HG03565 (cell line): Measurements from ENCODE around the gene BSG.
A peak's percentile ranks its signal among the peaks of the same experiment; 100 is the strongest.

ENCODE experiments used
- ATAC-seq: cut with Tn5 transposase; IDR thresholded peaks from one replicate; pipeline ENCODE4 v1.9.1; 2021; ENCODE audit warnings: mild to moderate bottlenecking, moderate library complexity; ENCODE audit not compliant: unreplicated experiment

Gene BSG

GRCh38 chr19:570937-571565 is 1.3 kb upstream of the BSG start:
- no peak for ATAC-seq

- peak; percentile 2 for ATAC-seq
Measured at GRCh38 chr19:571566-571974, 826 bp upstream of the BSG start.

DNA sequence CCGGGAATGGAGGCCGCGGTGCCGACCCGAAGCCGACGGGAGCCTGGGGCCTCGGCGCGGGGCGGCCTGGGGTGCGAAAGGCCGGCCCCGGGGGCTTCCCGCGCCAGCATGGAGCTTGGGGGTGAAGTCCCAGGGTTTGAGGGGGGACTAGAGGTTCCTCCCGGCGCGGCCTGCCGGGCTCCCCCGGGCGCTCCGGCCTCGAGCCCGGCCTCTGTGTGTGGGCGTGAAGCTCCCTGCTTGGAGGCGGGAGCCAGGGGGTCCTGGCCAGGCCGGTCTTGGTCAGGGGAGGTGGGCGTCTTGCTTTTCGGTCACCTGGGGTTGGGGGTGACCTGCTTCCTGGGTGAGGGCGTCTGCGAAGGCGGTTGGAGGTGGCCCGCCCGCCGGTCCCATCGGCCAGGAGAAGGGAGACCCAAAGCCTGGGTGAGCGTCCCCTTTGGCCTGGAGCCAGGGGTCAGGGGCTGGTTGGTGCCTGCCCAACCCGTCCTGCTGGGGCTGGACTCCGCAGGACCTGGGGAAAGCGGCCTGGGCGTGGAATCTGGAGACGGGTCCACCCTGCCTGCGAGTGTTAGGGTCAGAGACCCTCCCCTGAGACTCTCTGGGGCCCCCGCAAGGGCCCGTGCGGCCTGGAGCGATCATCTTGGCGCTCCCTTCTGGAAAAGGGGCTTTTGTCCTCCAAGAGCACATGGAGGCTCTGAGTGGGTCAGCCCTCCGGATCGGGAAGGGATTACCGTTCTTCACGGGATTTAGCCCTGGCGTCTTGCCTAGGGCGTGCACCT is 535 bp downstream of the BSG start:
- ATAC-seq = no peak

GRCh38 chr19:573519-573825 is 1.1 kb downstream of the BSG start:
- no peak for ATAC-seq

DNA sequence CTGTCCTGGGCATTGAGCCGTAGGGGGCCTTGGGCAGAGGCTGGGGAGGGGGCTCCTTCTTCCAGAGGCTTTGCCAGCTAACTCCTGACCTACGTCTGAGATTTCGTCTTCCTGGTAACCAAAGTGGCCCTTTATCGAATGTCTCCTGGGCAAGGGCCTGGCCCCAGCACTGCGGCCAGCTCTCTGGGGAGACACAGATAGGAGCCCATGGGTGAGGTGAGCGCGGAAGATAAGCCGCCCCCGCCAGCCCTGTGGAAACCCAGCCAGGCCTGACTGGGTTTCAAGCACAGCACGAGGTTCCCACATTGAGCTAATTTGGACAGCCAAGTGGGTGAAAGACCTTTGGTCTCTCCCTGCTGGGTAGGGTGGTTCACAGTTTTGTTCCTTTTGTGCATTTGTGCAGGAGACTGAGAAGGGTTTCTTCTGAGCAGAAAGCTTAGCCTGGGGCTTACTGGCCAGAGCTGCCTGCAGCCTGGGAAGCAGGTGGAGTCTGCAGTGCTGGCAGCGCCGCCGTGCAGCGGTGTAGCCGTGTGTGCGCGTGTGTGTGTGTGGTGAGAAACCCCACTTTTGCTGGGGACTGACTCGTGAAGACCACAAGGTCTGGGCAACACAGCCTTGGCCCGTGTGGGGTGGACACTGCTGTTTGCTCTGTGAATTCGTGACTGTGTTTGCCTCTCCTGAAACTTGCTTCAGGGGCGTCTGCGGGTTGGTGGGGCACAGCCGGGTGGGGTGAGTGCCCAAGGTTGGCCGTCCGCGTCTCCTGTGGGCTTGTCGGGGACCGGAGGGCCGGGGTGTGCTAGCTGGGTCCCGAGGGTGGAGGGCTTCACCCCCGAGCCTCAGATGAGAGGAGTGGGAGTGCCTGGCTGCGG is 2.5 kb downstream of the BSG start:
- no peak for ATAC-seq

- ATAC-seq = no peak
Measured at GRCh38 chr19:575527-576506, 3.4 kb downstream of the BSG start.

DNA sequence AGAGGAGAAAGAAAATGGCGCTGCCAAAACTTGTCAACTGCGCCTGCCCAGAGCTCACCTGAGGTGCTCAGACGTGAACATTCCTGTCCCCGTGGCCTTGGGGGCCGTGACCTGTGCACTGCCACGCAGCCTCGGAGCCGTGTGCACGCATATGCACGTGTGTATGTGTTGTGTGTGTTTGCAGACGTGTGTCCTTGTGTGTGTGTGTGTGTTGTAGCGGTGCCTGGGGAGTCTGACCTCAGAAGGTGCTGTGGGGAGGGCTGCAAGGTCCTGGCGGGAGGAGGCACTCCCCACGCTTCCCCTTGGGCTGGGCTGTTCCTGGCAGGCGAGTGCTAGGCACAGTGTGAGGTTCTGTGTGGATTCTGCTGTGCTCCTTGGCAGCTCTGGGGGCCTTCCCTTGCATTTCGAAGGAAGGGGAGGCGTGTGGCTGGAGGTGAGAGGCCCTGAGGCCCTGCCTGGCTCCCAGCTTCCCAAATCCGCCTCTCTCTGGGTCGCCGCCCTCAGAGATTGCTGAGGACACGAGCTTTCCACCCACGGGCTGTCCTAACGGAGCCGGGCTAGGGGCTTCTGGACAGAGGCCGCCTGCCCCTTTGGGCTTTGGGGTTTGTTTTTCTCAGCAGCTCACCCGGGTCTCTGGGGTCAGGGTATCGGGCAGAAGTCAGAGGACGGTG is 4.5 kb downstream of the BSG start:
- no peak for ATAC-seq

DNA sequence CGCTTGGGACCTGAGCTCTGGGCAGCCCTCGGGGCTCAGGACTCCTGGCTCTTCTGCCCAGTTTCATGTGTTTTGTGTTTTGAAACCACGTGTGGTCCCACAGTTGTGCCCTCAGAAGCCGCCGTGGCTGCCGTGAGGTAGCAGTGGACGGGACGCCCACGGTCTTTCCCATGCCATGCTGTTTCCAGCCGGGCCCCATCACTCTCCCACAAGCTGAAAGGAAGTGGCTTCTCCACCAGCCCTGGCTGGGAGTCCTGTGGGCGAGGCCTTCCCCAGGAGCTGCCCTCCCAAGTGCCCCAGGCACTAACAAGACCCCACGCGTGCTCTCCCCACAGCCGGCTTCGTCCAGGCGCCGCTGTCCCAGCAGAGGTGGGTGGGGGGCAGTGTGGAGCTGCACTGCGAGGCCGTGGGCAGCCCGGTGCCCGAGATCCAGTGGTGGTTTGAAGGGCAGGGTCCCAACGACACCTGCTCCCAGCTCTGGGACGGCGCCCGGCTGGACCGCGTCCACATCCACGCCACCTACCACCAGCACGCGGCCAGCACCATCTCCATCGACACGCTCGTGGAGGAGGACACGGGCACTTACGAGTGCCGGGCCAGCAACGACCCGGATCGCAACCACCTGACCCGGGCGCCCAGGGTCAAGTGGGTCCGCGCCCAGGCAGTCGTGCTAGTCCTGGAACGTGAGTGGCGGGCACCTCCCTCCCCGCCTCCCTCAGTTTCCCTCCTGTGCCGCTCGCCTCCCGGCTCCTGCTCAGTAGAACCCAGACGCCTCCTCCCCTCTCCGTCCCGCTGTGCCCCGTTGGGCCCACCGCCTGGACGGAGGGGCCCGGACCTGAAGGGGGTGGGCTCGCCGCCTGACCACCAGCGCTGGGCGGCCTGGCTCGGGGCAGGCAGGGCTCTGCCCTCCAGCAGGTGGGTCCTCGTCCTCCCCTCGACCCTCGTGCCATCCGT is 5.3 kb downstream of the BSG start:
- ATAC-seq = no peak

DNA sequence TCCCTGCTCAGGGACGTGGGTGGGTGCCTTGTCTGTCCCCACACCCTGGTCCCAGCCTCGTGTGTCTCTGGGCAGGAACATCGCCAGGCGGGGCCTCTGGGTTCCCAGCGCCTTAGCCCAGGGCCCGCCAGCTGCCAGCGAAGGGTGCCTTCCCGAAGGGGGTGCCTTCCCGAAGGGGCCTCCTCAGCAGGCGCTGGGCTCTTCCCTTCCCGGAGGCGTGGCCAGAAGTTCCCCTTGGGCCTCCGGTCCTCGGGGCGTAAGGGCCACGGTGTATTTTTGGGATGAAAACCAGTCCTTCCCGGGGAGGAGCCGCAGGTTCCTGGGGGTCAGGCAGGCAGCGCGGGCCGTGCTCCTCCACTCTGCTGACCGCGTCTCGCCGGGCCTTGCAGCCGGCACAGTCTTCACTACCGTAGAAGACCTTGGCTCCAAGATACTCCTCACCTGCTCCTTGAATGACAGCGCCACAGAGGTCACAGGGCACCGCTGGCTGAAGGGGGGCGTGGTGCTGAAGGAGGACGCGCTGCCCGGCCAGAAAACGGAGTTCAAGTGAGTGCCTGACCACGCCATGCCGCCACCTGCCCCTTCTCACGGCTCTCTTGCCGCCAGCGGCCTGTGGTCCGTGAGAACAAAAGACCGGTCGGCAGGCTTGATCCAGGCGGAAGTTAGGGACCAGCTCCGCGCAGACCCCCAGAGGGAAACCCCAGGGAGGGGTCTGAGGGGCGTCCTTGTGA is 6.9 kb downstream of the BSG start:
- no peak for ATAC-seq

- no peak for ATAC-seq
Measured at GRCh38 chr19:579842-580155, 7.4 kb downstream of the BSG start.

DNA sequence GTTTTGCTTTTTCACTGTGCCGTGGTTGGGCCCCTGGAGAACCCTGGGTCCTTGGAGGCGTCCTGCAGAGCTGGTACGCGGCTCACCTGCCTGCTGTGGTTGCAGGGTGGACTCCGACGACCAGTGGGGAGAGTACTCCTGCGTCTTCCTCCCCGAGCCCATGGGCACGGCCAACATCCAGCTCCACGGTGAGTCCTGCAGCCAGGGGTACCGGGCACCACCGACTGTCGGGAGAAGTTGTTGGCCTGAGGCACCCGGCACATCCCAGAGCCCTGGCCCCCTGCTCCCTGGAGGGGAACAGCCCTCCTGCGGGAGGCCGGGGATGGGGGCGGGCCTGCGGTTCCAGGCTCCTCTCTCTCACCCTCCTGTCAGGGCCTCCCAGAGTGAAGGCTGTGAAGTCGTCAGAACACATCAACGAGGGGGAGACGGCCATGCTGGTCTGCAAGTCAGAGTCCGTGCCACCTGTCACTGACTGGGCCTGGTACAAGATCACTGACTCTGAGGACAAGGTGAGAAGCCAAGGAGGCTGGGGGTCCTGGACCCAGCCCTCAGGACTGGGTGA is 8.0 kb downstream of the BSG start:
- ATAC-seq = no peak

GRCh38 chr19:581399-582111 is 9.2 kb downstream of the BSG start:
- no peak for ATAC-seq

GRCh38 chr19:582497-583197 is 10.3 kb downstream of the BSG start:
- no peak for ATAC-seq

GRCh38 chr19:583198-583967 is 11.0 kb downstream of the BSG start:
- no peak for ATAC-seq

DNA sequence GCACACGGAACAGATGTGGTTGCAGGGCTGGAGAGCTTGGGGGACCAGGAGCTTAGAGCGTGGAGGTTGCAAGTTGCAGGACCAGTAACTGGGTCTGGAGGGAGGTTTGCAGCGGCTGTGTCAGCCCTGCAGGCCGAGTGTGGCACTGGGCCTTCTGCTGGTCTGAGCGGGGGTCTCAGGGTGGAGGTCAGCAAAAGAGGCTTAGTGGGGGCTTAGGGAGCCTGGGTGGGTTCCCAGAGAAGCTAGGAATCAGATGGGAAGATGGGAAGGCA is 11.5 kb downstream of the BSG start:
- ATAC-seq = no peak

GRCh38 chr19:584240-585001 is 12.0 kb downstream of the BSG start:
- no peak for ATAC-seq
